ENCODE measurements around the gene NISCH. TPM values are rescaled to one million over a fixed set of nuclear protein-coding genes. Genes with fewer than 3 reads are reported as not detected.
A peak's percentile ranks its signal among the peaks of the same experiment; 100 is the strongest.

The NISCH gene
- total RNA-seq, 1 experiment from 2014 or later: 62.2 TPM

GRCh38 chr3:52444860-52445793, 10.3 kb upstream of the NISCH start, which contains the start of gene SEMA3G:
SEMA3G (minus strand) TSS chr3:52445103; CDS start chr3:52445027, 76 bp downstream.
- BruUV-seq (replicated peaks): no TSS peak
- H3K27ac Mint-ChIP-seq (ENCODE audit: unreplicated experiment): no peak within 1 kb of the TSS

GRCh38 chr3:52446042-52446441, 9.4 kb upstream of the NISCH start:
- no peak for DNase-seq
- ChIA-PET CTCF (interaction anchor here (0.8 to 3.5 kb wide), 6 partner anchors 21 to 463 kb away, joined by 3 to 29 read pairs (median 4); no protein-coding TSS in a partner anchor), POLR2A (no interaction called here)
- Histone ChIP-seq H3K27me3 (replicated peaks; ENCODE audit: control insufficient read depth, insufficient read depth, low read length) (no peaks in the 10 kb centered on the region), H3K4me1 (peaks cover 20% of the 10 kb centered on the region), H3K36me3 (ENCODE audit: control insufficient read depth, insufficient read depth, low read length) (no peaks in the 10 kb centered on the region), H3K4me3 (ENCODE audit: low read depth, low read length) (no peak overlapping the region), H3K9me3 (no peaks in the 10 kb centered on the region)
- Mint-ChIP-seq H3K27ac (ENCODE audit: unreplicated experiment) (no peak overlapping the region), H3K27me3 (ENCODE audit: insufficient read depth, unreplicated experiment) (no peaks in the 10 kb centered on the region), H3K4me1 (ENCODE audit: low read depth, unreplicated experiment) (peaks cover 12% of the 10 kb centered on the region), H3K4me3 (ENCODE audit: unreplicated experiment) (no peak overlapping the region), H3K9me3 (ENCODE audit: unreplicated experiment) (no peaks in the 10 kb centered on the region), H3K36me3 (ENCODE audit: insufficient read depth, unreplicated experiment) (peaks cover 6% of the 10 kb centered on the region)
- no TSS peak for BruUV-seq (replicated peaks)
- intact Hi-C loops (cut with micrococcal nuclease; ENCODE audit: unreplicated experiment): no loop called here
- TF ChIP-seq, protein P1, sequence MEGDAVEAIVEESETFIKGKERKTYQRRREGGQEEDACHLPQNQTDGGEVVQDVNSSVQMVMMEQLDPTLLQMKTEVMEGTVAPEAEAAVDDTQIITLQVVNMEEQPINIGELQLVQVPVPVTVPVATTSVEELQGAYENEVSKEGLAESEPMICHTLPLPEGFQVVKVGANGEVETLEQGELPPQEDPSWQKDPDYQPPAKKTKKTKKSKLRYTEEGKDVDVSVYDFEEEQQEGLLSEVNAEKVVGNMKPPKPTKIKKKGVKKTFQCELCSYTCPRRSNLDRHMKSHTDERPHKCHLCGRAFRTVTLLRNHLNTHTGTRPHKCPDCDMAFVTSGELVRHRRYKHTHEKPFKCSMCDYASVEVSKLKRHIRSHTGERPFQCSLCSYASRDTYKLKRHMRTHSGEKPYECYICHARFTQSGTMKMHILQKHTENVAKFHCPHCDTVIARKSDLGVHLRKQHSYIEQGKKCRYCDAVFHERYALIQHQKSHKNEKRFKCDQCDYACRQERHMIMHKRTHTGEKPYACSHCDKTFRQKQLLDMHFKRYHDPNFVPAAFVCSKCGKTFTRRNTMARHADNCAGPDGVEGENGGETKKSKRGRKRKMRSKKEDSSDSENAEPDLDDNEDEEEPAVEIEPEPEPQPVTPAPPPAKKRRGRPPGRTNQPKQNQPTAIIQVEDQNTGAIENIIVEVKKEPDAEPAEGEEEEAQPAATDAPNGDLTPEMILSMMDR (IDR thresholded peaks at IDR 0.05; ENCODE audit: insufficient read depth in 1 of 2, low read depth in 1 of 2, low read length in 1 of 2, severe bottlenecking in 1 of 2, unreplicated experiment in 1 of 2): no peak

More at GRCh38 chr3:52444860-52445793, 10.3 kb upstream of the NISCH start, which contains the start of gene SEMA3G:
- Mint-ChIP-seq H3K4me1 (ENCODE audit: low read depth, unreplicated experiment) (peaks cover 7% of the 10 kb centered on the region), H3K9me3 (ENCODE audit: unreplicated experiment) (no peaks in the 10 kb centered on the region), H3K27me3 (ENCODE audit: insufficient read depth, unreplicated experiment) (no peaks in the 10 kb centered on the region), H3K4me3 (ENCODE audit: unreplicated experiment) (no peak within 1 kb of the TSS), H3K36me3 (ENCODE audit: insufficient read depth, unreplicated experiment) (peaks cover 6% of the 10 kb centered on the region)
- intact Hi-C loops (cut with micrococcal nuclease; ENCODE audit: unreplicated experiment): no loop called here
- H3K4me1 ChIP-seq: peaks cover 11% of the 10 kb centered on the region
- no peaks in the 10 kb centered on the region for H3K9me3 ChIP-seq
- TF ChIP-seq, protein P1 (IDR thresholded peaks at IDR 0.05; ENCODE audit: insufficient read depth in 1 of 2, low read depth in 1 of 2, low read length in 1 of 2, severe bottlenecking in 1 of 2, unreplicated experiment in 1 of 2): peak; percentile 17 to 26
- H3K4me3 ChIP-seq (ENCODE audit: low read depth, low read length): no peak within 1 kb of the TSS
- no peaks in the 10 kb centered on the region for H3K27me3 ChIP-seq (replicated peaks; ENCODE audit: control insufficient read depth, insufficient read depth, low read length)
- POLR2A ChIA-PET: no interaction called here
- CTCF ChIA-PET: interaction anchor here (2.0 to 3.5 kb wide), 2 partner anchors 20 to 33 kb away, joined by 5 to 29 read pairs; no protein-coding TSS in a partner anchor
- DNase-seq: peak; percentile 57 to 66
- H3K36me3 ChIP-seq (ENCODE audit: control insufficient read depth, insufficient read depth, low read length): no peaks in the 10 kb centered on the region

DNA sequence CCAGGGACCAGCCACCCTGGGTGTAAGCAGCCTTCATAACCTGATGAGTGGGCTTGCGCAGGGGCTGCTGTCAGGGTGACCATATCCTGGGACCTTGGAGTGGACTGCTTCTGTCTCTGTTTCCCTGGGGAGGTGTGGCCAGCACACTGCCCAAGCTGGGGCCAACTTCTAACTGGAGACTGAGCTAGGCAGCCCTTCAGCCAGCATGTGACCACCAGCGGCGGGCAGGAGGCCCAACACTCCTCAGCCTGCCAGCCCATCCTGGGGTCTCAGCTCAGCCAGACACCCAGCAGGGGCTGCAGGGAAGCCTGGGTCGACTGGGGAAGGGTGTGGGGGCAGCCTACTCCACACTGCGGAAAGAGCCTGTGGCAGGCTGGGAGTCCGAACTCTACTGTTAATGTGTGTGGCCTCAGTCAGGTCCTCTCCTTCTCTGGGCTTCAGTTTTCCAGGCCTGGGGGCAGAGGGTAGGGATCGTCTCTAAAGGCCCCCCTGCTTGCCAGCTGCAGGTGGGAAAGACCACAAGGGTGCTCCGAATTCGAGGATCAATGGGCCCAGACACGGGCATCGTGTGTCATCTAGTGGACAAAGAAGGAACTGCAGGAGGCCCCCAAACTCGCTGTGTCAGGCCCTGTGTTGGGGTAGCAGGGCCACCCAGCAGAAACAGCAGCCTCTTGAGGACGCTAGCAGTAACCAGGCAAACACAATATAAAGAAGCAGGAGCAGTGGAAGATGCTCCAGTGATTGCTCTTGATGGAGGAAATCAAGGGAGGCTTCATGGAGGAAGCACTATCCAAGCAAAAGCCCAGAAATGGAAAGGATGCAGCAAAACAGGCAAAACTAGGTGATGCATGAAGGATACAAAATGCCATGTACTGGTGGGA, 8.5 kb upstream of the NISCH start:
- H3K4me1 ChIP-seq: peaks cover 28% of the 10 kb centered on the region
- no peaks in the 10 kb centered on the region for H3K27me3 Mint-ChIP-seq (ENCODE audit: insufficient read depth, unreplicated experiment)
- peak; percentile 66 to 81 for DNase-seq
- intact Hi-C loops (cut with micrococcal nuclease; ENCODE audit: unreplicated experiment): loop anchor here (1.0 kb wide), 2 partner anchors 19 to 35 kb away; no protein-coding TSS in a partner anchor
- H3K4me1 Mint-ChIP-seq (ENCODE audit: low read depth, unreplicated experiment): peaks cover 21% of the 10 kb centered on the region
- no peak overlapping the region for H3K4me3 ChIP-seq (ENCODE audit: low read depth, low read length)
- H3K4me3 Mint-ChIP-seq (ENCODE audit: unreplicated experiment): no peak overlapping the region
- no peaks in the 10 kb centered on the region for H3K9me3 Mint-ChIP-seq (ENCODE audit: unreplicated experiment)
- H3K36me3 ChIP-seq (ENCODE audit: control insufficient read depth, insufficient read depth, low read length): no peaks in the 10 kb centered on the region
- H3K27me3 ChIP-seq (replicated peaks; ENCODE audit: control insufficient read depth, insufficient read depth, low read length): no peaks in the 10 kb centered on the region
- ChIA-PET CTCF (interaction anchor here (0.8 to 3.5 kb wide), 7 partner anchors 22 to 464 kb away, joined by 3 to 29 read pairs (median 4); no protein-coding TSS in a partner anchor), POLR2A (no interaction called here)
- TF ChIP-seq, protein P1 (IDR thresholded peaks at IDR 0.05; ENCODE audit: insufficient read depth in 1 of 2, low read depth in 1 of 2, low read length in 1 of 2, severe bottlenecking in 1 of 2, unreplicated experiment in 1 of 2): peak; percentile 97 to 98
- peaks cover 6% of the 10 kb centered on the region for H3K36me3 Mint-ChIP-seq (ENCODE audit: insufficient read depth, unreplicated experiment)
- no TSS peak for BruUV-seq (replicated peaks)
- H3K9me3 ChIP-seq: no peaks in the 10 kb centered on the region
- peak overlapping the region; percentile 47 for H3K27ac Mint-ChIP-seq (ENCODE audit: unreplicated experiment)
